ENCODE measurements around the gene SPPL2A.
"Not testable (repeated sequence)": the region's sequence is repeated elsewhere in the genome, so short reads cannot be mapped to it uniquely, and the experiment has no call there.

Gene SPPL2A

DNA sequence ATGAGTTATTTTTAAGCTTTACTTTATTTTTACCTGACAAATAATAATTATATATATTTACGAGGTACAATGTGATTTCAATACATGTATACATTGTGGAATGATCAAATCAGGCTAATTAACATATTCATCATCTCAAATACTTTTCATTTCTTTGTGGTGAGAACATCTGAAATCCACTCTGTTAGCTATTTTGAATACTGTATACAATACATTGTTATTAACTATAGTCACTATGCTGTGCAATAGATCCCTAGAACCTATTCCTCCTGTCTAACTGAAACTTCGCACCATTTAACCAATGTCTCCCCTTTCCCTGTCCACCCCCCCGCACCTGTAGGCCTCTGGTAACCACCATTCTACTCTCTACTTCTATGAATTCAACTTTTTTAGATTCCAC lies 7.9 kb upstream of the SPPL2A start:
- DNase-seq, result no peak

GRCh38 chr15:50767332-50767861 lies 1.9 kb upstream of the SPPL2A start:
- DNase-seq, result no peak

- no peak for DNase-seq
These were observed 878 bp downstream of the SPPL2A start for GRCh38 chr15:50764461-50765194.

- DNase-seq, result no peak
These were observed 6.7 kb downstream of the SPPL2A start for GRCh38 chr15:50758712-50759205.

- DNase-seq, result no peak
These were observed 12.0 kb downstream of the SPPL2A start for GRCh38 chr15:50753463-50753862.

DNA sequence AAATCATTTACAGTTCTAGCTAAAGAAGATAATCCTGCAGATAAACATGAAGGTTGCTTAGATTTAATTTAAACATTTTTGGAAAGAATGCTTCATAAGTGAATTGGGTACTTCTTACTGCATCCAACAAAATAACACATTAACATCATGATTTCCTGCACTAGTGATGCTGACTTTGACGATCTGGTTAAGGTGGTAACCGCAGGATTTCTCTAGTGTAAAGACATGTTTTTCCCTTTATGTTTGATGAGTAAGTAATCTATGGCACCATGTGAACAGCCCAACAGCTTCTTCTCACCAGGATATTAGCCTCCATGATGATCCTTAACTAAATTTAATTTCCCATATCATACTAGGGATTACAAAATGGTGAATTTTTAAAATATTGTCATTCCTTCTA lies 14.1 kb downstream of the SPPL2A start:
- DNase-seq, result no peak

- DNase-seq, result no peak
These were observed 15.2 kb downstream of the SPPL2A start for GRCh38 chr15:50750227-50750705.

- no peak for DNase-seq
These were observed 18.0 kb downstream of the SPPL2A start for GRCh38 chr15:50747523-50747922.

- no peak for DNase-seq
These were observed 20.9 kb downstream of the SPPL2A start for GRCh38 chr15:50744601-50745000.

GRCh38 chr15:50740955-50741354 lies 24.6 kb downstream of the SPPL2A start:
- DNase-seq, result no peak

- DNase-seq, result no peak
These were observed 28.7 kb downstream of the SPPL2A start for GRCh38 chr15:50736823-50737222.

- DNase-seq, result no peak
These were observed 30.4 kb downstream of the SPPL2A start for GRCh38 chr15:50735156-50735555.

- no peak for DNase-seq
These were observed 39.2 kb downstream of the SPPL2A start for GRCh38 chr15:50726315-50726714.

DNA sequence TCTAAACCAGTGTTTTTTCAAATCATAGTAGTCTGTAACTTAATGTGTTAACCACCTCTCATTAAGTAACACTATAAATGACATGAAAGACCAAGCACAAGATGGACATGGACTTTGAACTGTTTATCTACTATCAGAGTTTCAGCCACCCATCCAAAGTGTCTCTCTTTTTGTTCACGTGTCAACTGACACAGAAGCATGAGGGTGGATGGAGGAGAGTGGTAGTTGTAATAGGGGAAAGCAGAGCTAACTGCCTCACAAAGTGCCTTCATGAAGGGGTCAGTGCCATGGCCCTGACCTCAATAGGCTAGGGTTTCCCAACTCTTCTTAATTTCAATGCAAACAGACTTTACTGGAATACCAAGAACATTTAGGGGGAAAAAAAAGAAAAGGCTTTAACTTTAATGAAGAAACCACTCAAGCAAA lies 46.8 kb downstream of the SPPL2A start:
- no peak for DNase-seq

DNA sequence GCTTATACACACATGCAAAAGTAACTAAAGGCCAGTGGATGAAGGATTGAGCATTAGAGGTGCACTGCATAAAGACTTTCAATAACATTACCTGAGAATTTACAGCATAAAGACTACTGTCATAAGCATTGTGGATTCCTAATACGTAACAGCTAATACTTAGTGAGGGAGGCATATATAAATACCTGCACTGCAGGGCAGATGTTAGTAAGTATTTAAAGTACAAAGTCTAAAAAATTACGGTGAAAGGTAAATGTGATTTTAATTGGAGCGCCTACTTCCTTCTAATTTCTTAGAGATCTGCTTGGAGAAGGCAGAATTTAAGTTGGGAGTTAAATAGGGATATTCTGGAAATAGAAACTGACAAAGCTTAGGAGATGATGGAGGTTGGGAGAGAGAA lies 53.5 kb downstream of the SPPL2A start:
- no peak for DNase-seq

DNA sequence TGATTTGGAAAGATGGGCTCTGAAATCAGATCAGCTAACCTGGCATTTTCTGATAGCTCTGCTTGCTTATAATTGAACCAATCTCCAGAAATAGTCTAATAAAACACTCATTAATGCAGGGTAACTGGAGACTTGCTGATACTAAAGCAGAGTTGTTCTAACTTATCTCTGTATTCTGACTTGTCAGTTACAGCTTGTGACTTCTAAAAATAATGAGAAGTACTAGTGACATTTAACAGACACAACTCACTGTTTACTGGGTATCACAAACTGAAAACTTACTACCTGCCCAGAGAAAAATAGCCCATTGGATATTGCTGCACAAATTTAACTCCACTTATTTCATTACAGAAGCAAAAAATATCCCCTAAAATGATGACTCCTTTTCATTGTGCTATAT lies 54.9 kb downstream of the SPPL2A start:
- DNase-seq, result no peak

GRCh38 chr15:50707878-50708427 lies 57.6 kb downstream of the SPPL2A start:
- no peak for DNase-seq

DNA sequence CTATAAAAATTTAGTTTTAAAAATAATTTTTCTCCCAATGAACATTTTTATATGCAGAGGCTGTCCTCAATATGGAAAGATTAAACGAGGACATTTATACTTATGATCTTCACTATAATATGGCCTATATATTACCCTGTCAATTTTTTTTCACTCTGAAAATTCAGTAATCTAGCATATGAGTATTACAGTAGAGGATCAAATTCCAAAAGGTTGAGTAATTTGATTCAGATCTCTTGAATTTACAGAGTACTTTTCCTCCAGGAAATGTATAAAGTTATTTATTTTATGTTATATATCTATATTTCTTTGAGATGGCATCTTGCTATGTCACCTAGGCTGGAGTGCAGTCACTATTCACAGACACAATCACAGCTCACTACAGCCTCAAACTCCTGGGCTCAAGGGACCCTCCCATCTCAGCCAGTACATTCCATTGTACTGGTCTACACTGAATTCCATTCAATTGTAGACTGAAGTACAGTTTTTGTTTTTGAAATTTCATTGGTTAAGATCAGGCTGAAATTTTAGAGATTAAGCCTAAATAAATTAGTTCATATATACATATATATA lies 62.7 kb downstream of the SPPL2A start:
- DNase-seq, result no peak

DNA sequence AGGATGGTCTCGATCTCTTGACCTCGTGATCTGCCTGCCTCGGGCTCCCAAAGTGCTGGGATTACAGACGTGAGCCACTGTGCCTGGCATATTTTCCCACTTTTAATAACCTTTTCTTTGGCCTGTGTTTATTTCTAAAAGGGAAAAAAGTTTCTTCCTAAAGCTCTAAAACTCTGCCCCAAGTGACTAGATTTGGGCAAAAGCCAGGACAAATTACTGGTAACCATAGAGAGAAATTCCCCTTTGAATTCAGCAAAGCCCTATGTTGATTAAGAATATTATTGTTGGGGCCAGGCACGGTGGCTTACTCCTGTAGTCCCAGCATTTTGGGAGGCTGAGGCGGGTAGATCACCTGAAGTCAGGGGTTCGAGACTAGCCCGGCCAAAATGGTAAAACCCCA lies 67.4 kb downstream of the SPPL2A start:
- DNase-seq, result no peak

DNA sequence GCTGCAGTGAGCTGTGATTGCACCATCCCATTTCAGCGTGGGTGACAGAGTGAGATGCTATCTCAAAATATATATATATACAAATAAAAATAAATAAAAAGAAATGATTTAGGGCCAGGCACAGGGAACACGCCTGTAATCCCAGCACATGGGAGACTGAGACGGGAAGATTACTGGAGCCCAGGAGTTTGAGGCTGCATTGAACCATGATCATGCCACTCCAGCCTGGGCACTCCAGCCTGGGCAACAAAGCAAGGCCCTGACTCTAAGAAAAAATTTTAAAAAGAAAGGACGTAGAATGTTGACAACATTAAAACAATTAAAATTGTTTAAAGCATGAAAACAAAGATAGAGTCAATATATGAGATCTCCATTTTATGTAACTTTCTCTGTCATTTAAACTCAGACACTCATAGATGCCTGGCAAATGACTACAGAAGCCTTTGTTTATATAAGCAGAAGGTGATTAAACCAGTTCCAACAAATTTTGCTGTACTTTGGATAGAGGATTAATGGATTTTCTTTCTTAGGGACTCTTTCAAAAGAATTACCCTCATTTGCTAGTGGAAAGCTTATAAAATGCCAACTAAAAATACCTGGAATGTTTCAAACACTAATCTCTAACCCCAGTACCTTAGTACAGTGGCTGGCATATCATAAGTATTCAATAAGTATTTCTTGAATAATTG lies 68.3 kb downstream of the SPPL2A start:
- no peak for DNase-seq

- not testable (repeated sequence) for DNase-seq
These were observed 70.8 kb downstream of the SPPL2A start for GRCh38 chr15:50694634-50695165.
